Uterus (tissue), 4 donors: Measurements from ENCODE around the gene TCF12. TPM values are rescaled to one million over a fixed set of nuclear protein-coding genes. Genes with fewer than 3 reads are reported as not detected.

Experiments used
- DNase-seq, 2 donors: peaks; one replicate each; pipeline ENCODE4 v3.0.0-alpha.2; 2019 to 2020
- H3K27ac ChIP-seq, 2 donors: fragments of 200-600 bp; sonication (generic); 1 replicate in 1 of 2; 2 replicates in 1 of 2; pipeline ENCODE4 v1.5.1; 2016 to 2018
- H3K27me3 ChIP-seq, 2 donors: fragments of 200-600 bp; sonication (generic); one replicate each; pipeline ENCODE4 v1.5.1; 2018 to 2019; ENCODE audit warnings: control low read depth in 1 of 2
- H3K36me3 ChIP-seq, 2 donors: fragments of 200-600 bp; sonication (generic); one replicate each; pipeline ENCODE4 v1.5.1; 2019; ENCODE audit warnings: control low read depth in 1 of 2
- H3K4me1 ChIP-seq, 2 donors: fragments of 200-600 bp; sonication (generic); one replicate each; pipeline ENCODE4 v1.5.1; 2018 to 2019; ENCODE audit warnings: control low read depth in 1 of 2
- H3K4me3 ChIP-seq, 2 donors: fragments of 200-600 bp; sonication (generic); 1 replicate in 1 of 2; 2 replicates in 1 of 2; pipeline ENCODE4 v1.5.1; 2018 to 2019; ENCODE audit warnings: mild to moderate bottlenecking in 1 of 2
- H3K9me3 ChIP-seq, 2 donors: fragments of 200-600 bp; sonication (generic); one replicate each; pipeline ENCODE4 v1.5.1; 2019; ENCODE audit warnings: control low read depth in 1 of 2
- CTCF ChIP-seq, 4 experiments: fragments of 200-600 bp in 2 of 4; fragments of 450-650 bp in 2 of 4; sonication (generic) in 2 of 4; IDR thresholded peaks; one replicate each; pipeline ENCODE4 v1.5.1; 2016 to 2019; ENCODE audit warnings: antibody characterized with exemption in 4 of 4, mild to moderate bottlenecking in 2 of 4, moderate library complexity in 1 of 4
- POLR2A ChIP-seq, 2 donors: fragments of 450-650 bp; IDR thresholded peaks; one replicate each; pipeline ENCODE4 v1.6.1; 2016; ENCODE audit warnings: antibody characterized with exemption in 2 of 2, mild to moderate bottlenecking in 1 of 2, moderate library complexity in 1 of 2
- intact Hi-C: fragments of 100-400 bp; cut with DNase I; formaldehyde crosslinking; loops from one replicate; pipeline ENCODE4 v1.15.1; 2023; ENCODE audit warnings: low total_unique reads
- total RNA-seq, 4 donors: library from RNA; depleted of rRNA in 3 of 4; stranded (reverse); fragments of >200 nt in 3 of 4; gene quantifications; one replicate each; pipeline versions ENCODE4 v1.1.0 to v1.2.4, GENCODE V29; 2014 to 2023
- donor health status: DM: yes; HTN: yes; CAD: no.

Gene TCF12
- total RNA-seq, 4 donors from 2014 or later: 109 to 361 (median 196) TPM

- no peaks in the 10 kb centered on the region for H3K36me3 ChIP-seq
- no peaks in the 10 kb centered on the region for H3K27me3 ChIP-seq
- peaks cover 0 to 4% of the 10 kb centered on the region in 2 donors for H3K4me1 ChIP-seq
- no peak overlapping the region for H3K27ac ChIP-seq
- intact Hi-C loops: no loop called here
- TF ChIP-seq CTCF (IDR thresholded peaks at IDR 0.05) (no peak), POLR2A (IDR thresholded peaks at IDR 0.05) (no peak)
- H3K9me3 ChIP-seq: no peaks in the 10 kb centered on the region
- DNase-seq: no peak
- H3K4me3 ChIP-seq: no peak overlapping the region
Observed at GRCh38 chr15:56968821-56969220, 50.4 kb downstream of the TCF12 start.

- H3K9me3 ChIP-seq: no peaks in the 10 kb centered on the region
- peaks cover 0 to 4% of the 10 kb centered on the region in 2 donors for H3K4me1 ChIP-seq
- no peak overlapping the region for H3K27ac ChIP-seq
- H3K27me3 ChIP-seq: no peaks in the 10 kb centered on the region
- no peak for DNase-seq
- no peak overlapping the region for H3K4me3 ChIP-seq
- intact Hi-C loops: no loop called here
- TF ChIP-seq CTCF (IDR thresholded peaks at IDR 0.05) (no peak), POLR2A (IDR thresholded peaks at IDR 0.05) (no peak)
- H3K36me3 ChIP-seq: no peaks in the 10 kb centered on the region
Observed at GRCh38 chr15:56969265-56969895, 50.9 kb downstream of the TCF12 start.

- intact Hi-C loops: no loop called here
- no peaks in the 10 kb centered on the region for H3K9me3 ChIP-seq
- TF ChIP-seq CTCF (IDR thresholded peaks at IDR 0.05) (no peak), POLR2A (IDR thresholded peaks at IDR 0.05) (no peak)
- no peaks in the 10 kb centered on the region for H3K36me3 ChIP-seq
- H3K4me1 ChIP-seq: peaks cover 0 to 4% of the 10 kb centered on the region in 2 donors
- no peaks in the 10 kb centered on the region for H3K27me3 ChIP-seq
- H3K4me3 ChIP-seq: no peak overlapping the region
- DNase-seq: no peak
- H3K27ac ChIP-seq: no peak overlapping the region
Observed at GRCh38 chr15:56971571-56971970, 53.1 kb downstream of the TCF12 start.

- no peaks in the 10 kb centered on the region for H3K27me3 ChIP-seq
- H3K4me3 ChIP-seq: no peak overlapping the region
- H3K36me3 ChIP-seq: no peaks in the 10 kb centered on the region
- intact Hi-C loops: no loop called here
- no peak overlapping the region for H3K27ac ChIP-seq
- DNase-seq: no peak
- TF ChIP-seq POLR2A (IDR thresholded peaks at IDR 0.05) (no peak), CTCF (IDR thresholded peaks at IDR 0.05) (no peak)
- H3K9me3 ChIP-seq: no peaks in the 10 kb centered on the region
- H3K4me1 ChIP-seq: peaks cover 0 to 4% of the 10 kb centered on the region in 2 donors
Observed at GRCh38 chr15:56972016-56972415, 53.6 kb downstream of the TCF12 start.

- peaks cover 0 to 4% of the 10 kb centered on the region in 2 donors for H3K4me1 ChIP-seq
- intact Hi-C loops: no loop called here
- no peaks in the 10 kb centered on the region for H3K9me3 ChIP-seq
- DNase-seq: no peak
- no peaks in the 10 kb centered on the region for H3K36me3 ChIP-seq
- H3K27ac ChIP-seq: no peak overlapping the region
- TF ChIP-seq POLR2A (IDR thresholded peaks at IDR 0.05) (no peak), CTCF (IDR thresholded peaks at IDR 0.05) (no peak)
- H3K4me3 ChIP-seq: no peak overlapping the region
- no peaks in the 10 kb centered on the region for H3K27me3 ChIP-seq
Observed at GRCh38 chr15:56972426-56972825, 54.0 kb downstream of the TCF12 start.
